HG03439 (cell line): ENCODE data around the gene NSDHL.
"Not testable (repeated sequence)": the region's sequence is repeated elsewhere in the genome, so short reads cannot be mapped to it uniquely, and the experiment has no call there.

Experiments used
- ATAC-seq: cut with Tn5 transposase; IDR thresholded peaks from one replicate; pipeline ENCODE4 v1.9.1; 2021; ENCODE audit warnings: mild to moderate bottlenecking, moderate library complexity; ENCODE audit not compliant: unreplicated experiment

Gene NSDHL

DNA sequence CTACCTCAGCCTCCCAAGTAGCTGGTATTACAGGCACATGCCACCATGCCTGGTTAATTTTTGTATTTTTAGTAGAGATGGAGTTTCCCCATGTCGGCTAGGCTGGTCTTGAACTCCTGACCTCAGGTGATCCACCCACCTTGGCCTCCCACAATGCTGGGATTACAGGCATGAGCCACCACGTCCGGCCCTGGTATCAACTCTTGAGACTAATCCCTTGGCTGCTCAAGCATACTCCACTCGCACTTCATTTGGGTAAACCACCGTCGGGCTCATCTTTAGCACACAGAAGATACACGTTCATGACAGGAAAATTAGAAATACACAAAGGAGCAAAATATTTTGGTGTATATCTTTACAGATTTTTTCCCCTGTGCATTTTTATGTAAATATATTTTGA, 79.2 kb downstream of the NSDHL start:
- not testable (repeated sequence) for ATAC-seq

DNA sequence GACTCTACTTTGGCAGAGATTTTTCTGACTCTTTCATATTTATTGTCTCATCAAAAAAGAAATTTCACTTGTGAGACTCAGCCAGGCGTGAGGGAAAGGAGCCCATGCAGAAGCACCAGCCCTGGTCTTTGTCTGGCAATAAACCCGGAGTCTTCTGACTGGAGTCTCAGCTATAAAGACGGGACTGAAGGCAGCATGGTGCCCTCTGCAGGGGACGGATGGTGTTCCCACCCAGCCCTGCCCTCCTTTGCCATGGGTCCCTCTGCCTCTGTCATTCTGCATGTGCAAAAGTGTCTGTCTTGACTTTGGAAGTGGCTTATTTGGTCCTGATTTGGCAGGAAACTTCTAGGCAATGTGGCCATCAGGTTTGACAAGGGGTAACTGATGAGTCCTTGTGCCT, 81.2 kb downstream of the NSDHL start:
- no peak for ATAC-seq

- ATAC-seq = no peak
Observed at GRCh38 chrX:152912641-152913040, 81.8 kb downstream of the NSDHL start.

DNA sequence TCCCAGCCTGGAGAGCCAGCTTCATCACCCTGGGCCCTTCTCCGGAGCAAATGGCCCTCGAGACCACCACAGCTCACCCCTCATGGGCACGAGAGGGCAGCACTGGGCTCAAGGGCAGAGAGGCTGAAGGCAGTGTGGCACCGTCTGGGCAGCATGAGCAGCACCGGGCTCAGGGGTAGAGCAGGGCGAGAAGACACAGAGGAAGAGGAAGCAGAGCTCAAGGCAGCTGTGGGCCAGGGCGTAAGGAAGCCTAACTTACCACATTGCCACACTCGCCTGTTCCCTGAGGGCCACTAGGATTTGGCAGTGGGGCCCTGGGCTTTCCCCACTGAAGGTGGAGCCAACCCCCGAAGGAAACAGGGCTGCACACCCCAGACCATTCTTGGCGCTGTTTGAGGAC, 82.5 kb downstream of the NSDHL start:
- ATAC-seq = no peak

- no peak for ATAC-seq
Observed at GRCh38 chrX:152913910-152914309, 83.0 kb downstream of the NSDHL start.

GRCh38 chrX:152915541-152916241, 84.8 kb downstream of the NSDHL start:
- peak; percentile 80 for ATAC-seq

GRCh38 chrX:152917656-152918579, 87.1 kb downstream of the NSDHL start:
- no peak for ATAC-seq

DNA sequence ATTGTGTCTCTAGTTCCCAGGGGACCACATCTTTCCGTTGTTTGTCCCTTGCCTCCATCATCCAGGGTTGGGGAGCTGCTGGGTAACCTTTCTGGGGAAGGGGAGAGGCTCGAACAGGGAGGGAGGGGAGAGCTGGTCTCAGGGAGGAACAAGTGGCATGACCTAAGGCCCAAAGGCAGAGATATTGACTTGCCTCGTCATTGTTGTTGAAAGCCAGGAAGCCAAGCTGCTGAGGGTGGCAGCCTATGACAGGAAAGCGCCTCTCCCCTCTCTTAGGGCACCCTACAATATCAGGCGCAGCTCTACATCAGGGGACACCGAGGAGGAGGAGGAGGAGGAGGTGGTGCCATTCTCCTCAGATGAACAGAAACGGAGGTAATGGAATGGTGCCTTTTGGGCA, 87.8 kb downstream of the NSDHL start:
- ATAC-seq = no peak
